GM23338 (cell line): ENCODE measurements around the gene RAB40B. TPM values are rescaled to one million over a fixed set of nuclear protein-coding genes. Genes with fewer than 3 reads are reported as not detected.

ENCODE experiments used
- ATAC-seq: fragments of 200-7000 bp; cut with Tn5 transposase; 3 replicates; pipeline ENCODE4 v1.9.1; 2020
- DNase-seq: peaks from one replicate; pipeline ENCODE4 v3.0.0-alpha.2; 2015; ENCODE audit warnings: low spot score
- H2AFZ ChIP-seq: fragments of 200-600 bp; sonication (generic); 2 replicates; pipeline ENCODE4 v1.8.0; 2016; ENCODE audit warnings: antibody characterized with exemption, mild to moderate bottlenecking, moderate library complexity
- H3F3A ChIP-seq: fragments of 200-600 bp; sonication (generic); replicated peaks from 2 replicates; pipeline ENCODE4 v1.8.0; 2017; ENCODE audit warnings: antibody characterized with exemption, mixed run types, low read depth
- H3K27ac ChIP-seq: fragments of 200-600 bp; sonication (generic); 2 replicates; pipeline ENCODE4 v1.6.1; 2016; ENCODE audit warnings: low read depth
- H3K27me3 ChIP-seq: fragments of 200-600 bp; sonication (generic); 2 replicates; pipeline ENCODE4 v1.8.0; 2016; ENCODE audit warnings: mild to moderate bottlenecking, mixed run types, moderate library complexity; ENCODE audit not compliant: insufficient read depth
- H3K36me3 ChIP-seq: fragments of 200-600 bp; sonication (generic); 2 replicates; pipeline ENCODE4 v1.8.0; 2016; ENCODE audit warnings: mild to moderate bottlenecking; ENCODE audit not compliant: insufficient read depth
- H3K4me1 ChIP-seq: fragments of 200-600 bp; sonication (generic); 2 replicates; pipeline ENCODE4 v1.8.0; 2016; ENCODE audit warnings: mild to moderate bottlenecking, moderate library complexity; ENCODE audit not compliant: insufficient read depth
- H3K4me2 ChIP-seq: fragments of 200-600 bp; sonication (generic); 2 replicates; pipeline ENCODE4 v1.7.1; 2017; ENCODE audit warnings: mixed run types
- H3K4me3 ChIP-seq: fragments of 200-600 bp; sonication (generic); 2 replicates; pipeline ENCODE4 v1.6.1; 2016; ENCODE audit warnings: mixed run types
- H3K79me2 ChIP-seq: fragments of 200-600 bp; sonication (generic); replicated peaks from 2 replicates; pipeline ENCODE4 v1.8.0; 2017; ENCODE audit warnings: mild to moderate bottlenecking; ENCODE audit not compliant: insufficient read depth
- H3K9me2 ChIP-seq: fragments of 200-600 bp; sonication (generic); 2 replicates; pipeline ENCODE4 v1.8.0; 2017; ENCODE audit not compliant: insufficient read depth
- H4K20me1 ChIP-seq: fragments of 200-600 bp; sonication (generic); replicated peaks from 2 replicates; pipeline ENCODE4 v1.8.0; 2017; ENCODE audit warnings: mild to moderate bottlenecking; ENCODE audit not compliant: insufficient read depth
- H3K27ac Mint-ChIP-seq: 2 replicates; pipeline ENCODE4 v1.8.0; 2020; ENCODE audit warnings: inconsistent platforms, mild to moderate bottlenecking, moderate library complexity, mixed read lengths
- H3K27me3 Mint-ChIP-seq: 3 replicates; pipeline ENCODE4 v1.8.0; 2022; ENCODE audit warnings: low read depth, mild to moderate bottlenecking, moderate library complexity, mixed read lengths, inconsistent platforms; ENCODE audit not compliant: insufficient read depth, poor library complexity
- H3K36me3 Mint-ChIP-seq: 3 replicates; pipeline ENCODE4 v1.8.0; 2021; ENCODE audit warnings: low read depth, mild to moderate bottlenecking, inconsistent platforms, moderate library complexity, mixed read lengths
- H3K4me1 Mint-ChIP-seq: 3 replicates; pipeline ENCODE4 v1.8.0; 2020; ENCODE audit warnings: mild to moderate bottlenecking, inconsistent platforms, mixed read lengths
- H3K4me3 Mint-ChIP-seq: 3 replicates; pipeline ENCODE4 v1.8.0; 2021; ENCODE audit warnings: moderate library complexity, mild to moderate bottlenecking, inconsistent platforms, mixed read lengths
- H3K9me3 Mint-ChIP-seq: 3 replicates; pipeline ENCODE4 v1.8.0; 2020; ENCODE audit warnings: moderate library complexity, mild to moderate bottlenecking, inconsistent platforms, mixed read lengths
- CREB1 ChIP-seq: fragments of 250-450 bp; sonication (Bioruptor Pico); IDR thresholded peaks from 2 replicates; pipeline ENCODE4 v1.5.0; 2020; ENCODE audit warnings: low read depth, mild to moderate bottlenecking, moderate library complexity
- ETS1 ChIP-seq: IDR thresholded peaks from 2 replicates; pipeline ENCODE4 v1.6.1; 2016; ENCODE audit warnings: antibody characterized with exemption
- POLR2AphosphoS5 ChIP-seq: IDR thresholded peaks from 2 replicates; pipeline ENCODE4 v1.6.1; 2016; ENCODE audit warnings: antibody characterized with exemption, low read depth
- polyA plus RNA-seq: library from polyadenylated mRNA; unstranded; fragments of >200 nt; fragmentation: Nextera tagmentation; extraction: Ambion mirVana; gene quantifications from 2 replicates; pipeline ENCODE4 v1.2.1, GENCODE V29; 2016
- total RNA-seq: library from RNA; depleted of rRNA; stranded (reverse); fragments of >200 nt; shearing (Covaris generic); gene quantifications from 2 replicates; pipeline ENCODE4 v1.2.3, GENCODE V29; 2014
- TF ChIP-seq, protein P1 (sequence below): fragments of 250-450 bp; sonication (Bioruptor Pico); IDR thresholded peaks from 2 replicates; pipeline ENCODE4 v1.5.0; 2020; ENCODE audit warnings: mild to moderate bottlenecking, moderate library complexity

The RAB40B gene
- total and polyA plus RNA-seq, 2 experiments from 2014 or later: 4.2 to 5.2 TPM

- TF ChIP-seq ETS1 (no peak), CREB1 (no peak), POLR2AphosphoS5 (no peak)
Measured at GRCh38 chr17:82687871-82688270, 10.6 kb downstream of the RAB40B start (continued).

DNA sequence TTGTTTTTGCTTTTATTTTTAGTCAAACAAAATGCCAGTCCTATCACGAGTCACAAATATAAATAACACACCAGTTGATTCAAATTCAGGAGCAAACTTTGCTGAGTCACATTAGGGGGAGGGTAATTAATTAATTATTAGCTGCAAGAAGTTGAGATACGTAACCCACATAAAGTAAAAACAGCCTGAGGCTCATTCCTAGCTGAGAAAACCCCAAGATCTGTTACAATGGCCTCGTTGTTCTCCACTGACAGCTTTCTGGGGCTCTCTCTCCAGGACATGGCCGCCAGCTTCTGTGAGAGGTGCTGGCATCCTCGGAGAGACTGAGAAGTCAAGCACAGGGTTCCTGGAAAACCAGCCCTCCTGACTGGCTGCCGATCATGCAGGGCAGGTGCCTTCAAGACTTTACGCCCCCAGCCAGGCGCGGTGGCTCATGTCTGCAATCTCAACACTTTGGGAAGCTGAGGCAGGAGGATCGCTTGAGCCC lies 11.1 kb downstream of the RAB40B start:
- no peaks in the 10 kb centered on the region; the same call in 2 of the 3 replicates for H3K4me1 Mint-ChIP-seq
- no peak overlapping the region; the same call in 2 of the 3 replicates for H3K4me3 Mint-ChIP-seq
- TF ChIP-seq POLR2AphosphoS5: no peak
- TF ChIP-seq, protein P1, sequence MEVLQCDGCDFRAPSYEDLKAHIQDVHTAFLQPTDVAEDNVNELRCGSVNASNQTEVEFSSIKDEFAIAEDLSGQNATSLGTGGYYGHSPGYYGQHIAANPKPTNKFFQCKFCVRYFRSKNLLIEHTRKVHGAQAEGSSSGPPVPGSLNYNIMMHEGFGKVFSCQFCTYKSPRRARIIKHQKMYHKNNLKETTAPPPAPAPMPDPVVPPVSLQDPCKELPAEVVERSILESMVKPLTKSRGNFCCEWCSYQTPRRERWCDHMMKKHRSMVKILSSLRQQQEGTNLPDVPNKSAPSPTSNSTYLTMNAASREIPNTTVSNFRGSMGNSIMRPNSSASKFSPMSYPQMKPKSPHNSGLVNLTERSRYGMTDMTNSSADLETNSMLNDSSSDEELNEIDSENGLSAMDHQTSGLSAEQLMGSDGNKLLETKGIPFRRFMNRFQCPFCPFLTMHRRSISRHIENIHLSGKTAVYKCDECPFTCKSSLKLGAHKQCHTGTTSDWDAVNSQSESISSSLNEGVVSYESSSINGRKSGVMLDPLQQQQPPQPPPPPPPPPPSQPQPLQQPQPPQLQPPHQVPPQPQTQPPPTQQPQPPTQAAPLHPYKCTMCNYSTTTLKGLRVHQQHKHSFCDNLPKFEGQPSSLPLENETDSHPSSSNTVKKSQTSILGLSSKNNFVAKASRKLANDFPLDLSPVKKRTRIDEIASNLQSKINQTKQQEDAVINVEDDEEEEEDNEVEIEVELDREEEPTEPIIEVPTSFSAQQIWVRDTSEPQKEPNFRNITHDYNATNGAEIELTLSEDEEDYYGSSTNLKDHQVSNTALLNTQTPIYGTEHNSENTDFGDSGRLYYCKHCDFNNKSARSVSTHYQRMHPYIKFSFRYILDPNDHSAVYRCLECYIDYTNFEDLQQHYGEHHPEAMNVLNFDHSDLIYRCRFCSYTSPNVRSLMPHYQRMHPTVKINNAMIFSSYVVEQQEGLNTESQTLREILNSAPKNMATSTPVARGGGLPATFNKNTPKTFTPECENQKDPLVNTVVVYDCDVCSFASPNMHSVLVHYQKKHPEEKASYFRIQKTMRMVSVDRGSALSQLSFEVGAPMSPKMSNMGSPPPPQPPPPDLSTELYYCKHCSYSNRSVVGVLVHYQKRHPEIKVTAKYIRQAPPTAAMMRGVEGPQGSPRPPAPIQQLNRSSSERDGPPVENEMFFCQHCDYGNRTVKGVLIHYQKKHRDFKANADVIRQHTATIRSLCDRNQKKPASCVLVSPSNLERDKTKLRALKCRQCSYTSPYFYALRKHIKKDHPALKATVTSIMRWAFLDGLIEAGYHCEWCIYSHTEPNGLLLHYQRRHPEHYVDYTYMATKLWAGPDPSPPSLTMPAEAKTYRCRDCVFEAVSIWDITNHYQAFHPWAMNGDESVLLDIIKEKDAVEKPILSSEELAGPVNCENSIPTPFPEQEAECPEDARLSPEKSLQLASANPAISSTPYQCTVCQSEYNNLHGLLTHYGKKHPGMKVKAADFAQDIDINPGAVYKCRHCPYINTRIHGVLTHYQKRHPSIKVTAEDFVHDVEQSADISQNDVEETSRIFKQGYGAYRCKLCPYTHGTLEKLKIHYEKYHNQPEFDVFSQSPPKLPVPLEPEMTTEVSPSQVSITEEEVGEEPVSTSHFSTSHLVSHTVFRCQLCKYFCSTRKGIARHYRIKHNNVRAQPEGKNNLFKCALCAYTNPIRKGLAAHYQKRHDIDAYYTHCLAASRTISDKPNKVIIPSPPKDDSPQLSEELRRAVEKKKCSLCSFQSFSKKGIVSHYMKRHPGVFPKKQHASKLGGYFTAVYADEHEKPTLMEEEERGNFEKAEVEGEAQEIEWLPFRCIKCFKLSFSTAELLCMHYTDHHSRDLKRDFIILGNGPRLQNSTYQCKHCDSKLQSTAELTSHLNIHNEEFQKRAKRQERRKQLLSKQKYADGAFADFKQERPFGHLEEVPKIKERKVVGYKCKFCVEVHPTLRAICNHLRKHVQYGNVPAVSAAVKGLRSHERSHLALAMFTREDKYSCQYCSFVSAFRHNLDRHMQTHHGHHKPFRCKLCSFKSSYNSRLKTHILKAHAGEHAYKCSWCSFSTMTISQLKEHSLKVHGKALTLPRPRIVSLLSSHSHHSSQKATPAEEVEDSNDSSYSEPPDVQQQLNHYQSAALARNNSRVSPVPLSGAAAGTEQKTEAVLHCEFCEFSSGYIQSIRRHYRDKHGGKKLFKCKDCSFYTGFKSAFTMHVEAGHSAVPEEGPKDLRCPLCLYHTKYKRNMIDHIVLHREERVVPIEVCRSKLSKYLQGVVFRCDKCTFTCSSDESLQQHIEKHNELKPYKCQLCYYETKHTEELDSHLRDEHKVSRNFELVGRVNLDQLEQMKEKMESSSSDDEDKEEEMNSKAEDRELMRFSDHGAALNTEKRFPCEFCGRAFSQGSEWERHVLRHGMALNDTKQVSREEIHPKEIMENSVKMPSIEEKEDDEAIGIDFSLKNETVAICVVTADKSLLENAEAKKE (CRISPR knock-in tag): no peak
- 0 out of 3 replicates have a peak, but pooled peaks cover under 1% of the 10 kb centered on the region for H3K9me3 Mint-ChIP-seq
- Histone ChIP-seq H3K4me2 (no peak overlapping the region), H3K4me1 (no peaks in the 10 kb centered on the region), H3K4me3 (no peak overlapping the region), H4K20me1 (no peaks in the 10 kb centered on the region), H3K79me2 (no peaks in the 10 kb centered on the region), H3K27ac (no peak overlapping the region; the same call in 1 of the 2 replicates), H3K9me2 (no peaks in the 10 kb centered on the region), H3K27me3 (no peaks in the 10 kb centered on the region), H2AFZ (no peak overlapping the region), H3F3A (no peaks in the 10 kb centered on the region), H3K36me3 (no peaks in the 10 kb centered on the region)
- DNase-seq (no peak), ATAC-seq (no peak; the same call in 2 of the 3 replicates)
- H3K27me3 Mint-ChIP-seq: no peaks in the 10 kb centered on the region
- no peak overlapping the region; the same call in 1 of the 2 replicates for H3K27ac Mint-ChIP-seq
- no peaks in the 10 kb centered on the region for H3K36me3 Mint-ChIP-seq
